KOPT-K1 (cell line): ENCODE measurements around the gene CLIP4.

ENCODE experiments used
- H3K27ac ChIP-seq: fragments of 200-600 bp; sonication (generic); 2 replicates; pipeline ENCODE4 v1.5.1; 2016; ENCODE audit warnings: antibody characterized with exemption, mild to moderate bottlenecking, low read depth, low read length; ENCODE audit not compliant: poor library complexity, severe bottlenecking
- H3K36me3 ChIP-seq: fragments of 200-600 bp; sonication (generic); 2 replicates; pipeline ENCODE4 v1.5.1; 2017; ENCODE audit warnings: antibody characterized with exemption, mild to moderate bottlenecking, low read length, moderate library complexity; ENCODE audit not compliant: insufficient read depth
- H3K9me3 ChIP-seq: fragments of 200-600 bp; sonication (generic); 2 replicates; pipeline ENCODE4 v1.5.1; 2017; ENCODE audit warnings: antibody characterized with exemption, low read length, mild to moderate bottlenecking; ENCODE audit not compliant: insufficient read depth, poor library complexity, severe bottlenecking

The CLIP4 gene

DNA sequence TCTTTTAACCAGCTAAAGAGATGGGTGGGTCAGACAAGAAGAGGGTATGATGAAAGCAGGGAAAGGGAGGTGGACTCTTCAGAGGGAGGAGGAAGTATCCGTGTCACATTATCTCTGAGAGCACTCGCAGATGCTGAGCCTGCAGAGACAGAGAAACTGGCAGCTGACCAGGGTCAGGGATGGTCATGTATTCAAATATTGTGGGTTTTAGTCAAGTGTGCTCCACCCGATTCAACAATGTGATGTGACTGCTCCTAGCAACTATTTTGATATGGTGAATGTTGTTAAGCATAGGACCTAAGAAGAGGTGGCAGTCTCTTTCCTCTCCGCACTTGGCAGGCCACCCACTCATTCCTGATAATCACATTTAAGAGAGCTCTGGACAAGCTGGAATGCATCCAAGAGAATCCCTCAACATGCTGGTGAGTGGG is 1.3 kb upstream of the CLIP4 start:
- H3K9me3 ChIP-seq = no peaks in the 10 kb centered on the region
- no peaks in the 10 kb centered on the region for H3K36me3 ChIP-seq
- no peak overlapping the region for H3K27ac ChIP-seq

- Histone ChIP-seq H3K9me3 (no peaks in the 10 kb centered on the region), H3K36me3 (no peaks in the 10 kb centered on the region), H3K27ac (peak overlapping the region; percentile 82)
Observed at GRCh38 chr2:29114586-29114945, 649 bp upstream of the CLIP4 start.

DNA sequence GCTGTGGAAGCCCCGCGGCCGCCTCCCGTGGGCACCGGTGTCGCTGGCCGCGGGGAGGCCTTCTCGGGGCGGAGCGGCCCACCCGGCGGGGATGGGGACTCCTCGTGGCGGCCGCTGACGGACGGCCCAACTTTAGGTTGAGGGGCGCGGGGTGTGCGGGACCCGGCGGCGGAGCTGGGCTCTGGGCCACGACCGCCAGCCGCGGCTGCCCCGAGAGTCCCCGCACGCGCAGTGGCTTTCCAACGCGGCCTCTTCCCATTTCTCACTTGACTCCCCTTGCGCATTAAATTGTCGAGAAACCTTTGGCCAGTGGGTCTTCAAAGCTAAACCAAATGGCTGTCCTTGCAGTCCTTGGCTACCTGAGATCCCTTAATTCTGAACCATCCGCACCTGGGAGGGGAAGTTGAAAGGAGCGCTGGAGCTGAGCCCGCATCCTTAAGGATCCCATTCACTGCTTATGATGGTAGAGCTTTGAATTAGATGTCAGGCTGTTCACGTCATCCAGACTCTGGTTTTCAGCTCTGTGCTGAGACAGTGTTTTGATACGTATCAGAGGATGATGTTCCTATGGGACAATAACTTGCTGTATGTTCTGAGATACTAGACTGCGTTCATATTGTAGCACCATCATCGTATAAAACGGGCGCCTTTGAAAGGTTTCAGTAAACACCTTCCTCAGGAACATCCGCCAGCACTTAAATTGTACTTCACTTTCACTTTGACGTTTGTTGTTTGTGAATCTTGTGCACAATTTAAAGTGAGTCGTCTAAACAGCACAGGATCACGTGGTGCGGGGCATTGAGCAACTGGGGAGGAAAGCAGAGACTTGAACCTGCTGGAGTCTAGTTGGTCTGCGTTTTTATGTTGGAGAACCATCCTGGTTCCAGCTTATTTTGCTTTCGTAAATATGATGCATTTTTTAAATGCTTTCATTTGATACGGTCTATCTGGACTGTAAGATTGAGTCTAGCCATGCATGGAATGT is 874 bp downstream of the CLIP4 start:
- Histone ChIP-seq H3K9me3 (no peaks in the 10 kb centered on the region), H3K36me3 (no peaks in the 10 kb centered on the region), H3K27ac (peak overlapping the region; percentile 82)

- no peak overlapping the region for H3K27ac ChIP-seq
- no peaks in the 10 kb centered on the region for H3K9me3 ChIP-seq
- H3K36me3 ChIP-seq = peaks cover 16% of the 10 kb centered on the region
Observed at GRCh38 chr2:29117636-29118303, 2.6 kb downstream of the CLIP4 start.

GRCh38 chr2:29119211-29119610 is 4.0 kb downstream of the CLIP4 start:
- peak overlapping the region; percentile 30 for H3K27ac ChIP-seq
- H3K9me3 ChIP-seq = peaks cover 14% of the 10 kb centered on the region

GRCh38 chr2:29120846-29121245 is 5.6 kb downstream of the CLIP4 start:
- H3K9me3 ChIP-seq = peaks cover 21% of the 10 kb centered on the region
- peaks cover 46% of the 10 kb centered on the region for H3K36me3 ChIP-seq
- H3K27ac ChIP-seq = no peak overlapping the region

More at GRCh38 chr2:29119211-29119610, 4.0 kb downstream of the CLIP4 start:
- peaks cover 31% of the 10 kb centered on the region for H3K36me3 ChIP-seq

- no peak overlapping the region for H3K27ac ChIP-seq
- peaks cover 61% of the 10 kb centered on the region for H3K36me3 ChIP-seq
- peaks cover 21% of the 10 kb centered on the region for H3K9me3 ChIP-seq
Observed at GRCh38 chr2:29123617-29124349, 8.6 kb downstream of the CLIP4 start.

GRCh38 chr2:29124504-29124903 is 9.3 kb downstream of the CLIP4 start:
- H3K36me3 ChIP-seq = peaks cover 65% of the 10 kb centered on the region
- H3K27ac ChIP-seq = no peak overlapping the region
- H3K9me3 ChIP-seq = peaks cover 21% of the 10 kb centered on the region

DNA sequence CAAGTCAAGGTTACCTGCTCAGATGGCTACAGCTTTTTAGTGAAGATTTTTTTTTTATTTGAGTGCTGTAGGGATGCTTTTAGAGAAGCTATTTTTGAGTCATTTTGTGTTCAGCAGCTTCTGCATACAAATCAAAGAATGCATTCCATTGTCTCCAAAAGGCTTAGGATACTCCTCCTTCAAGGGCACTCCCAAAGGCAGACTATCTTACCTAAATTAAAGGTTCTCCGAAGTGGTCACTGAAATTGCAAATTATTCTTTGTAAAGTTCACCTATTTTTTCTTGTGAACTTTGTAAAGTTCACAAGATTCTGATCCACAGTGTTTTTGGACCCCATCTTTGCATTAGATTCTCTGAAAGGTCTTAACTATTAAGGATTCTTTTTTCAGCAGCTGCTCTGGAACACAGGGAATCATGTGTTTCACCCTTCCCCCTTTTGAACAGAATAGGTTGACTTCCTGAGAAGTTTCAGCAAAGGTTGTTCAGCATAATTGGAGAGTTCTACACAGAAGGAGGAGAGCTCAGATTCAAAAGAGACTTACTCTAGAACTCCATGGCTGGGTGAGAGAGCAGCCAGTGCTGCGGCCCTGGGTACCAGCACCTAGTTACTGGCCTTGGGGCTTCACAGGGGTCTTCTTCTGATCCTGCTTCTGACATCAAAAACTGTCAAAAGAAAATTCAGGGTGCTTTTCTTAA is 14.5 kb downstream of the CLIP4 start:
- Histone ChIP-seq H3K36me3 (peaks cover 79% of the 10 kb centered on the region), H3K9me3 (peaks cover 2% of the 10 kb centered on the region), H3K27ac (peak overlapping the region; percentile 18)

DNA sequence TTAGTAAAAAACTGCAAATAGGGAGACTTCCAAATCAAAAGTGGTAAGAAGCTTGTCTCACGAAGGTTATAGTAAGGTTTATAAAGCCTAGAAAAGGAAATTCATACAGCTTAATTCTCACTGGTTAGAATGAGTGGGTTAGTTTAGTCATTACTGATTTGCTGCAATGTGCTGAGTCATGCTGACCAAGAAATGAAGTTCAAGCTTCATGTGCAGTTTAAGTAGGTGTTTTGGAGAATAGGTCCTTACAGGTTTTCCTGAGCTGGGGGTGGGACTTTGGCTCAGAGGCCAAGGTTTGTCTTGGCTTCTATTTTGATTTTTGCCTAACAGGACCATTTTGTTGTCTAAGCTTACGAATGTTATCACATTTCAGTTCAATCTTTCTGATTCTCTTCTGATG is 15.1 kb downstream of the CLIP4 start:
- no peaks in the 10 kb centered on the region for H3K9me3 ChIP-seq
- H3K36me3 ChIP-seq = peaks cover 78% of the 10 kb centered on the region
- H3K27ac ChIP-seq = peak overlapping the region; percentile 18

- Histone ChIP-seq H3K36me3 (peaks cover 85% of the 10 kb centered on the region), H3K9me3 (peaks cover 17% of the 10 kb centered on the region), H3K27ac (no peak overlapping the region)
Observed at GRCh38 chr2:29134933-29135332, 19.7 kb downstream of the CLIP4 start.

- Histone ChIP-seq H3K36me3 (peaks cover 59% of the 10 kb centered on the region), H3K27ac (no peak overlapping the region), H3K9me3 (peaks cover 17% of the 10 kb centered on the region)
Observed at GRCh38 chr2:29139152-29139551, 23.9 kb downstream of the CLIP4 start.

DNA sequence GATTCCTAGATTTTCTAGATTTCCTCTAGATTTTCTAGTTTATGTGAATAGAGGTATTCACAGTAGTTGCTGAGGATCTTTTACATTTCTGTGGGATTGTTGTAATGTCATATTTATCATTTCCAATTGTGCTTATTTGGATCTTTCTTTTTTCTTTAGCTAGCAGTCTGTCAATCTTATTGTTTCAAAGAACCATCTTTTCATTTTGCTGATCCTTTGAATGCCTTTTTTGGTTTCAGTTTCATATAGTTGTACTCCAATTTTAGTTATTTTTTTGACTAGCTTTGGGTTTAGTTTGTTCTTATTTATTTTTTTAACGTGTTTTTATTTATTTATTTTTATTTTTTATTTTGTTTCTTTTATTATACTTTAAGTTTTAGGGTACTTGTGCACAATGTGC is 24.5 kb downstream of the CLIP4 start:
- peaks cover 59% of the 10 kb centered on the region for H3K36me3 ChIP-seq
- H3K27ac ChIP-seq = no peak overlapping the region
- peaks cover 17% of the 10 kb centered on the region for H3K9me3 ChIP-seq

GRCh38 chr2:29143657-29144056 is 28.4 kb downstream of the CLIP4 start:
- Histone ChIP-seq H3K9me3 (peaks cover 10% of the 10 kb centered on the region), H3K27ac (no peak overlapping the region), H3K36me3 (peaks cover 57% of the 10 kb centered on the region)
